HG03066 (cell line): ENCODE measurements around the gene NMRK1.
A peak's percentile ranks its signal among the peaks of the same experiment; 100 is the strongest.

ENCODE experiments used
- ATAC-seq: cut with Tn5 transposase; IDR thresholded peaks from one replicate; pipeline ENCODE4 v1.9.1; 2021; ENCODE audit warnings: low read depth; ENCODE audit not compliant: unreplicated experiment

Gene NMRK1

DNA sequence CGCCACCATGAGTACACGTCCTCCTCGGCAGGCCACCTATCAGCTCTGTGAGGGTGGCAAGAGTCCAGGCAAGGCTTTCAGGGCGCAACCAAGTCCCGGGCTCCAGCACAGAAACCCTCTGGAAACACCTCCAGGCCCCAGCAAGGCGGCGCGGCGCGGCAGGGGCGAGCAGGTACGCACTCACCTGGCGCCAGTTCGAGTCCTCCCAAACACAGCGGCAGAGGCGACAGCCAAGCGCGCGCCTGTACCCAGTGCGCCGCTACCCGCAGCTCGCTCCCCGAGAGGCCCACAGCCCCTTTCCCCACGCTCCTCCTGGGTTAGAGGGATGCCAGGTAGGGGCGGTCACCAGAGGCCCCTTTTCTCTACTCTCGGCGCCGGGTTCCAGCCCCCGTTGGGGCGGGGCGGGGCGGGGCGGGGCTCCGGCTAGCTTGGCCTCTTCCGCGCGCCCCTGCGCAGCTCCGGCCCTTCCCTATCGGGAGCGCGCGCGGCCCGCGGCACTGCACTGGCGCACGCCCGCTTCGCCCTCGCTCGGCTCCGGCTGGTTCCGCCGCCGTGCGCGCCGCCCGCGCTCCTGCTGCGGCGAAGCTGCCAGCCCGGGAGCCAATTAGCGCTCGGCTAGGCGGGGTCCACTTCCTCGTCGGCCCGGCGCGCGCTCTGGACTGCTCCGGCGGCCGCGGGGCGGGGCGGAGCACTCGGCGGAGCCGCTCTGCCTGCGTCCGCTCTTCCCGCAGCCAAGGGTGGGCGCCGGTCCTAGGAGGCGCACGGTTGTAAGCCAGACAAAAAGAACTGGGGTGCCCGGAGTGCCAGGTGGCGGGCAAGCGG lies at the start of gene NMRK1, which contains the start of gene OSTF1:
TSS of gene NMRK1 (minus strand) at position 332 of the 822 bp plus-strand sequence. CDS start 5,040 bp downstream, outside the sequence.
TSS of gene OSTF1 (plus strand) at position 691 of the 822 bp plus-strand sequence. CDS start 179 bp downstream, outside the sequence.
- peak; percentile 76 for ATAC-seq

DNA sequence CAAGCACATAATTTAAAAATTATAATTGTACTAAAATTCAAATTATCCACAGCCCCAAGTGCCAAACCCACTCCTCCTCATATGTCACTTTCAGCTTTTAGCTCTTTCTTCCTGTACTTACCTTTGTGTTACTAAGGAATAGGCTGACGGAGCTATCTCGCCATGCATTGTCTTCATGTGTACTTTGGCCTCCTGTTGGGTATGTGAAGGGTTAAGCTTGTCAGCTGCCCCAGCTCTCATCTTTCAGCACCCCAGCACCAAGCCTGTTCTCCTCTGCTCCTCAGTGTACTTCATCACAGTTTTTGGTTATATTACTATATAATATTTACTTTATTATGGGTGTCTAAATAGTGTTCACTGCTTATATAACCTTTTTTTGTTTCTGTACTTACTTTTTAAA lies 46.5 kb upstream of the NMRK1 start:
- no peak for ATAC-seq

DNA sequence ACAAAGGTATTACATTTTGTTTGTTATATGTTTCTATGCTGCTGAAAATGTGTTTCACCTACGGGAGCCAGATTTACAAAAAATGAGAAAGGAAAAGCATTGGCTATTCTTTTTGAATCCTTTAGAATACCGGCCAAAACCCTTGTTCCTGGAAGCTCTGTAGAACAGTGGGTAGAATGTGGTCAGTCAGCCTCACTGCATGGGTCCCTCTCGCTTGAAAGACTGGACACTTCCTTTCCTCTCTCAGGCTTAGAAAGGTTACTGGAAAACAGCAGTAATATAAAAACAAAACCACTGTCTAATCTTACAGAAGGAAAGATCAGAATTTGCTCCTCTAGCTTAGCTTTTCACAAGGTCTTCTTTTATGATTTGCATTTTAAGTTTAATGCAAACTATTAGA lies 45.4 kb upstream of the NMRK1 start:
- ATAC-seq: no peak

DNA sequence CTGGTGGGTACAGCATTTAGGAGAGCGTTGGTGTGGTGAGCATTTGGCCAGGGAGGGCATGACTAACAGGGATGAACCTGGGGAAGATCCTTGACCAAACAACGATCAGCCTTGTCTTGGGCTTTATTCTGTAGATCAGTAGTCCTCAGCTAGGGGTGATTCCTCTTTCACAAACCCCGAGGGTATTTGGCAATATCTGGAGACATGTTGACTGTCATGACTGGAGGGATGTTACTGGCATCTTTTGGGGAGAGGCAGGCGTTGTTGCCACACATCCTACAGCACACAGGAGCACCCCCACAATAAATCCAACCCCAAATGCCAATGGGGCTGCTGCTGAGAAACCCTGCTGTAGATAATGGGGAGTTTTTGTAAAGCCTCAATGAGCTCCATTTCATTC lies 44.3 kb upstream of the NMRK1 start:
- no peak for ATAC-seq

DNA sequence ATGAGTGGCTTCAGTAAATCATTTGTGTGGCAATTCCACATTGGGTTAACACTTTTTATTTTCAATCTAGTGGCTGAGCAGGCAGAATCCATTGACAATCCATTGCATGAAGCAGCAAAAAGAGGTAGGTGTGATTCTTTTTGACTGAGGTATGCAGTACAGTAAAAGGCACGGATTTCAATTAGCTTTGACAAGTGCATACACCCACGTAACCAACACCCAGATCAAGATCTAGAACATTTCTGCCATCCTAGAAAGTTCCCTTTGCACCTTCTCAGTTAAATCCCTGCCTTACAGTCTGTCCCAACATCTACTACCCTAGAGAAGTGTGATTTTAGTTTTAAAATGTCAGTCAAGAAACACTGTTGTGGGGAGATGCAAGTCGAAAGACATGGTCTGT lies 43.7 kb upstream of the NMRK1 start:
- ATAC-seq: no peak

DNA sequence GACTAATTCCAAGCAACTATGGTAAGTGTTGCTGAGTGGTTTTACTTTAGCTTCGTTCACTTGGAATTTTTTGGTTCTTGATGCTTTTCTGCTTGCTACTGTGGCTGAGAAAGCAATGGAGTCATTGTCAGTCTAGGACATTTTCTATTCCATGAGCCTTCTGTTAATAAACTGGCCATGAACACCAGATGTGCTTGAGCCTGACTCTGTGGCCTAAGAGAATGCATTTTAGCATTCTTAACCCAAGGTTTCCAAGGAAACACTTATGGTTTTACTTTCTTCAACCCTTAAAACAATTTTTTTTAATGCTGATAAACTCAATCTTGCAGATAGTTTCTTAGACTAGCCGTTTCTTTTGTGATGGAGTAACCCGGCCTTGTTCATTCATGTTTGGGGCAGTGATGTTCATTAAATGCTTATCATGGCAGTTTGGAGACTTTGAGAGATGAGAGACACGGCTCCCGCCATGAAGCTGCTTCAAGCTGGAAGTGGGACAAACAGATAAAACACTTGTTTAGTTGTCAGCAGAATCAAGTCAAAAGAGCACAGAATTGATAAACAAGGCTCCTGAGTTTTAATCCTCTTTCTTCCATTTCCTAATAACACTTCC lies 42.8 kb upstream of the NMRK1 start:
- ATAC-seq: no peak

DNA sequence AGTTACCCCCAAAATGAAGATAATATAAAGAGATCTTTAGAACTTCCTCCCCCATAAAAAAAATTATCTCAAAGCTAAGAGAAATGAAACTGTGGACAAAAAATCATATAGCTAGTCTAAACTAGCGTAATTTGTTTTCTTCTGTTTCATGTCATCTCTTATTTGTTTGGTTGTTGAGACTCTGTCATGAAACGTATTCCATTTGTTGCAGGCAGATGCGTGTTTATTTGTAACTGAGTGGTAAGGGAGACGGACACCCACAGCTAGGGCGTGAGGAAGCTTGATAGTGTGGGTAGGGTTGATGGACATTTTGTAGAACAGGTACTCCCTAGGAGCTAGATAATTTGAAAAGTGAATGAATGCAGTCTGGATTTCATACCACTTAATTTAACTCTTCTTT lies 42.2 kb upstream of the NMRK1 start:
- no peak for ATAC-seq

DNA sequence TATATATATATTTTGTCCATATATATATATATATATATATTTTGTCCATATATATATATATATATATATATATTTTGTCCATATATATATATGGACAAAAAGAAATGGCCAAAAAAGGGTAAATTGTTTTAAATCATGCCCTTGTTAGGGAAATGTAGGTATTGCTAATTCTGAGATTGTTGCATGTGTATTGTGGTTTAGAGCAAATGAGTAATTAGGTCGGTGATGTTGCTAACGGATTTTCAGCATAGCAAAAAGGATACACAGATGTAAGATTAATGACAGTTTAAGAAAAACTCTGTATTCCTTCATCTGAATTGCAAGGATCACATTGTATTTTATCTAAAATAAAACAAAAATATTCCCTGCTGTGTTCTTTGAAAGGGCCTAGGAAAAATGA lies 40.6 kb upstream of the NMRK1 start:
- no peak for ATAC-seq

DNA sequence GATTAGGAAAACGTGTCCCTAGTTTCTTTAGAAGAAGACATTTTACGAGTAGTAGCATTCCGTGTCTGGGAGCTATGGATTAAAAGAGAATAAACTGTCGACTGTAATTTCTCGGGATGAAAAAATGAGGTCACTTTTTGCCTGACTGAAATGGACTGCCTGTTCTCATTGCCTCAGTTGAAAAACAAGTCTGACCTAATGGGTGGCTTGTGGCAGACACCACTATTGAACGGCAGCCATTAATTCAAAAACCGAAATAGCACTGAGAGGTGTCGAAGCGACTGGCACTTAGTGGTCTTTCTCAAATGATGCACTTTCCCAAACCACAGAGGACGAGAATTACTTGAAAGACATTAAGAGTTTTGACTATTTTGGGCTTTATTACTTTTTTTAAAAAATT lies 35.7 kb upstream of the NMRK1 start:
- no peak for ATAC-seq

DNA sequence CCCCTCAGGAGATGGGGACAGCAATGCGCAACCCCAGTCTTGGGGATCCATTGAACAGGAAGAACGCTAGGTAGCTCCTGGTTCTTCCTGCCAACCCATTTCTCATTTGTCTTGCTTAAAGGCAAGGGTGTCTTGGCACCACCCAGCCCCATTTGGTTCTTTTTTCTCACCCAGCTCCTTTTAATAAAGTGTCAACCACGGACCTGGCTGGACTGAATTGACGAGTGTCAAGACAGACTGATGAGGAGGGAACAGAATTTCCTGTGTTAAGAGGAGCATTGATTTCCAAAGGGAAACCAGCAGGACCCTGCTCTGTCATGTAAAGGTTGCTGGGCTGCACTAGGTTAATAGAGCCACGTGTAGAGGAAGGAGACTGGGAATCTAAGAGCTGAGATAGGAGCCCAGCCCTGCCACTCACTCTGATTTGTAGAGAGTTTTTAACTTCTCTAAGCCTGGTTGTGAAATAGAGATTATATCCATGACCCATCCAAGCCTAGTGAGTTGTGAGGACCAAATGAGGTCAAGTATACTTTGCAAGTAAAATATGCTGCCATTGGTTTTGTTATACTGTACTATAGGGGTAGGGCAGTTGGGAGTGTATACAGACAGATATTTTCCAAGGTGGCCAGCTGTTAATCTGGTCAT lies 34.1 kb upstream of the NMRK1 start:
- no peak for ATAC-seq

DNA sequence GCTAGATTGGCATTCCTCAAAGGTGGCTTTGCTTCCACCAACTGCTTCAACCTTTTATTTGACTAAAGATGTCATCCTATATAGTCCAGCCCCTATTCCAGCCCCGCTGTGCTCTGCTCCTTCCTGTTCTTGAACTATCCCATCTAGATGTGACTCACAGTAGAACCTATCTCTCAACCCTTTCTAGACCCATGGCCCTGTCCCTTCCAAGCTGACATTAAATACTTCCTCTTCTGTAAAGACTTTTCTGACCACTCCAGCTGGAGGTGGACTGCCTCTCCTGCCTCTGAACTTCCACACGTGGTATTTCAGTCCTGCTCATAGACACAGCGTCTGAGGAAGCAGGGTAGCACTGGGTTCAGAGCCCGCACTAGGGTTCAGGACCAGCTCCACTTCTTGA lies 32.7 kb upstream of the NMRK1 start:
- ATAC-seq: no peak

DNA sequence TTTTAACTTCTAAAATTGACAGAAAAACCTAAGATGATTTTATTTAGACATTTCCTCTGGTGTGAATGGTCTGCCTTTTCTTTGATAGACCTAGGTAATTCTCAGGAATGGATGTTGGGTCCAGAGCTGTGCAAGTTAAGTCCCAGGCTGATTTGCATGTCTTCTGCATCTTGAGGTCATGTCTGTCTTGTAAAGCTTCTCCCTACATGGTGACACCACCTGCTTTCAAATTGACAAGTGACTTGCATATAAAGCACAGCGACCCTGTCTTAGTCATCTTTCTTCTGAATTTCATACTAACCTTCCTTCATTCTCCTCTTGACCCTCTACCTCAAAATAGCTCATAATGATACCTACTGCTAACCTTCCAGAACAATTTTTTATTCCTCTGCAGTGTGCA lies 29.6 kb upstream of the NMRK1 start:
- no peak for ATAC-seq

DNA sequence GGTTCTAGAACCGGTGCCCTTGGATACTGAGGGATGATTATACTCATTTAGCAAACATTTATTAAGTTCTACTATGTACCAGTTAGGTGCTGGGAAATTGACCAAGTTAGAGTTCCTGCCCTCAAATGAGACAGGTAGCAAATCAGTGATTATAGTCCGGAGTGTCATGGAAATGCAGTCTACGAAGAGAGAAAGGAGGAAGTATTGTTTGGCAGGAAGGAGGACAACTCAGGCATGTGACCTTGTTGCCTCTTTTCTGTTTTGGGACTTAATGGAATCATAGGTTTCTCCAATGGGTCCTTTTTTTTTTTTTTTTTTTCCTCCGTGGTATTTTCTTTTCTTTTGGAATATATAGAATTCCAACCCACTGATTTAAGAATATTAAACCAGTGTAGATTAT lies 28.4 kb upstream of the NMRK1 start:
- no peak for ATAC-seq

DNA sequence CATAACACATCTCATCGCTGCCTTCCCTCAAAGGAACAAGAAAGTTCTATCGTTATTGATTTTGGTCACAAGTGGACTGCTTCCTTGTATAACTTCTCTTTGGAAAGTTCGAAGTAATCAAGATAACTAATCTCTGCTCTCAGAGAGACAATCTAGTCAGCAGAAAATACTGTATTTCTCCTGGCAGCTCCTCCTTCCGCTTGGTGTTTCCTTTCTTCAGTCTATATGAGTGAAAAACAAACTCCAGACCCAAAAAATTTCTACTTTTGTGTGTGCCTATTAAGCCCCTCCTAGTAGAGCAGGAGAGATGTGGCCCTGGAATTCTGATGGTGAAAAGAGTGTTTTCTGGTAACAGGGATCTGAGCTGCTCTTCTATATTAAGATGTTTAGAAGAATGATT lies 24.8 kb upstream of the NMRK1 start:
- ATAC-seq: no peak

DNA sequence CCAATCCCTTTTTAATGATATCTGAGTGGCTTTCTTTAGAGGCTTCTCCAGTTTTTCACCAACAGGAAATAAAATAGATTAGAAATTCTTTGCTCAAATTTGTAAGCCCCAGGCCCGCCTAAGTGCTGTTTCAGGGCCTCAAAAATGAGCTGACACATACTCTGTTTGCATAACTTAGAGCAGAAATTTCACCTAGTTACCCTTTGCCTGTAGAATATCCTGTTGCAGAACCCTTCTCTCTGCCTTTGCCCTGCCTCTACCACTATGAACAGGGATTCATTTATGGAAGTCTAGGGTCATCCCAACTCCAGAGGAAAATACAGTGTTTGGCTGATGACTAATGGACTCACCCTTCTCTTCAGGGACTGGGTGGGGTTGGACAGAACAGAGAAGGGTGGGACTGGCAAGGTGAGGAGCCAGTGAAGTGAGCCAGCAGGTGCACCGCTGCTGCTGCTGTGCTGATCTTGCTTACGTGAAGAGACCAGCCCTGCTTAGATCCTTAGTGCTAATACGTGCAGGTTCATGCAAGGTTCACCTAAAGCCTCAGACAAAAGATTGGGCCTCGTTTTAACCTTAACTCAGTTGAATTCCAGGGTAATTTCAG lies 23.2 kb upstream of the NMRK1 start:
- no peak for ATAC-seq

DNA sequence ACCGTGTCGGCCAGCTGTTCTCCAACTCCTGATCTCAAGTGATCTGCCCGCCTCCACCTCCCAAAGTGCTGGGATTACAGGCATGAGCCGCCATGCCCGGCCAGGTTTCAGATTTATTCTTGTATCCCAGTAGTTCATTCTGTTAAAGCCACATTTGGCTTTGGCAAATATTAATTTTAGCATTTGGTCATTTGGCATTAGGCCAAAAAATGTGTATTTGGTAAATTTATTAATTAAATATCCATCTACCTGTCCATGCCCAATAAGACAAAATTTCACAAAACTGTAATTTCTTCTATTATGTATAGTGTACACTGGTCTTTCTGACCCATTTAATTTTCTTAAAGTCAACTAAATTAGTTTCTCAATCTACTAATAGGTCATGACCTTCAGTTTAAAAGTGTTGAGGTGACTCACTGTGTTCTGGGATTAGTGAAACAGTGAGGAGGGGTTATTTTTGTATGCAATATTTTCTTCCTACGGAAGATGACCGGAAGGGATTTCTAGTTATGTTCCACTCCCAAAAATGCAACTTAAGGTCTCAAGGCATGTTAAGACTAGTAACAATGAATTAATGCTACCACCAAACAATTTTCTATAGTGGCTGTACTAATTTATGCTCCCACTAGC lies 21.4 kb upstream of the NMRK1 start:
- ATAC-seq: no peak

DNA sequence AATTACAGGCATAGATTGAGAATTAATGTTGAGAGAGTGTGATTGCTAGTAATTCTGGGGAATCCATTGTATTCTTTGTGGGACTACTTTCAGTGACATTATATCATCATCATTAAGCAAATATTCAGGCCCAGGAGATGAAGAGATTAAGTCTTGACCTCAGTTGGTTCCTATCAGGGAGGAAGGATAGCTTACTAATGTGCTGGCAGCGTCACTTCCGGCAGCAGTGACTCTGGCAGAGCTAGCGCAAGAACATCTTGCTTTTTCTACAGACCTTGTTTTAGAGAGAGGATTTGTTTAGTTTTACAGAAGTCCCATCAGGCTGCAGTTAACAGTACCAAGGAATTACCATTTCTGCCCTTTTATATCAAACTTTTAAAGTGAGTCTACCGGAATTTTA lies 20.6 kb upstream of the NMRK1 start:
- no peak for ATAC-seq

DNA sequence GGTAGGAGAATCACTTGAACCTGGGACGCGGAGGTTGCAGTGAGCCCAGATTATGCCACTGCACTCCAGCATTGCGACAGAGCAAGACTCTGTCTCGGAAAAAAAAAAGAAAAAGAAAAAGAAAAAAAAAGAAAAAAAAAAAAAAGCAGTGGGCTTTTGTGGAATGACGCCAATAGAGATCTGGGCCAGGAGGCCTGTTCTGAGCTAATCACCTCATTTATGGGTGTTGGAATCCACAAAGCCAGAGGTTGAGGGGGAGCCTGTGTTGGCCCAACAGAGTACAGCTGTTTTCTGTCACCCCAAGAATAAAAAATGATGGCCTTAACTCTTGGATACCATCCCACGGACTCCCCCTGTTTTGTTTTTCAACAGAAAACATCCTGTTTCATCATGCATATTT lies 18.9 kb upstream of the NMRK1 start:
- no peak for ATAC-seq

DNA sequence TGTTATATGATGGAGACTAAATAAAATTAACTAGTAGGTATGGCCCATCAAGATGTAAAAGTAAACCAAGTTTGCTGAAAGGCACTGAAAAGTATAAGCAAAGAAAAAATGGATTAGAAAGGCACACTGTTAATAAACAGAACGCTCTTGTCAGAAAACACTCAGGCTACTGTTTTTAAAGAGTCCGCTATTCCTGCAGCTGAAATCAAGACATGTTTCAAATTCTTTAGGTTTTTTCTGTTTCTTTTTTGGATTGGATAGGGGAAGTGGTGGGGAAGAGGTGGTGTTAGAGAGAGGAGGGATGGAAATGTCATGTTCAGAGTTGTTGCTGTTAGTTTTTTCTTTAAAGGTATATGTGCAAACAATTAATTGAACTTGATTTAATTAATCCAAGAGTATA lies 17.9 kb upstream of the NMRK1 start:
- ATAC-seq: no peak

DNA sequence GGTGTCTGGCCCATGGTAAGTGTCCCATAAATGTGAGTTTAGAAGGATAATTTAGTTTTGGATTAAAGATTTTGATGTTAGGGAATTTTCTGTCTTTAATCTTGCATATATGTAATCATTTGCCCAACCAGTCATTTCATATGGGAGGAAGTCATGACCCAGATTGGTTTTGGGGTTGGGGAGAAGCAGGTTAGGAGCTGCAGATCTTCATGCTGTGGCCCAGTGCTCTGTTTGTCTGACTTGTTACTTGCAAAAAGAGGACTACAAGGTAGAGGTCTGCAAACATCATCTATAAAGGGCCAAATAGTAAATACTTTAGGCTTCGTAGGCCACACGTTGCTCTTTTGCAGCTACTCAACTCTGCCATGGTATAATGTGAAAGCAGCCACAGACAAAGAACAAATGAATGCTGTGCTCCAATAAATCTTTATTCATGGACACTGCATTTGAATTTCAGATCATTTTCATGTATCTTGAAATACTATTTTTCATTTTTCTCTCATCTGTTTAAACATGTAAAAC lies 17.1 kb upstream of the NMRK1 start:
- ATAC-seq: no peak

DNA sequence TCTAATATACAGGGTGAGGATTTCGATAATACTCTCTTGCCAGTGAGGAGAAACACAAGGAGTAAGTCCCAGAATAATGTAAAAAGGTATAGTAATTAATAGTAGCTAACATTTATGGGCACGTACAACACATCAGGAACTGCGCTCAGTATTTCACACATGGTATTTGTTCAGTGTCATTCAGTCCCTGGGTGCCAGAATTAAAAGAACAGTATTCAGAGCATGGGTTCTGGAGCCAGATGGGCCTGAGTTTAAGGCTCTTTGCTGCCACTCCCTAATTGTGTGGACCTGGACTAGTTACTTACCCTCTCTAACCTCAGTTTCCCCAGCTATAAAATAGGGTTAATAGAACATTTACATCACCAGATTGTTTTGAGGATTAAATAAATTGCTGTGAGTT lies 16.7 kb upstream of the NMRK1 start:
- no peak for ATAC-seq
